GM12873 (cell line): ENCODE data around the gene PDE4D.

Experiments
- TF ChIP-seq, protein P1 (sequence below): IDR thresholded peaks from 2 replicates; pipeline ENCODE4 v1.5.1; 2012; ENCODE audit warnings: low read depth, mild to moderate bottlenecking, moderate library complexity, low read length, control low read depth; ENCODE audit not compliant: insufficient read depth; ENCODE audit errors: missing control alignments

PDE4D gene

DNA sequence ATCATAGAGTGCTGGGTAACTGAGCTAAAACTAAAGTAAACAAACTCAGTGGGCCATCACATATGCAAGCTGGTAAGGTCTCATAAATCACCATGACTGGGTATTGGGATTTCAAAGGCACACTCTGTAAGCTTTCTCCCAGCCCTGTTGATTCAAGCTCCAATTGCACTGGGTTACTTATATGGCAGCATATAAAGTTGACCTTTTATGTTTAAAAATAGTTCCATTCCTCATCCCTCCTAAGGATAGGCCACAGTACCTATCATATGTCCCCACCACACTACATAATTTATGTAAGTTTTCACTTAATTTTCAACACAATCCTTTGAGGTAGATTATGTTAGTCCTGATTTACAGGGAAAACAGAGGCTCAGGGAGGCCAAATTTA lies 872.2 kb downstream of the PDE4D start:
- TF ChIP-seq, protein P1, sequence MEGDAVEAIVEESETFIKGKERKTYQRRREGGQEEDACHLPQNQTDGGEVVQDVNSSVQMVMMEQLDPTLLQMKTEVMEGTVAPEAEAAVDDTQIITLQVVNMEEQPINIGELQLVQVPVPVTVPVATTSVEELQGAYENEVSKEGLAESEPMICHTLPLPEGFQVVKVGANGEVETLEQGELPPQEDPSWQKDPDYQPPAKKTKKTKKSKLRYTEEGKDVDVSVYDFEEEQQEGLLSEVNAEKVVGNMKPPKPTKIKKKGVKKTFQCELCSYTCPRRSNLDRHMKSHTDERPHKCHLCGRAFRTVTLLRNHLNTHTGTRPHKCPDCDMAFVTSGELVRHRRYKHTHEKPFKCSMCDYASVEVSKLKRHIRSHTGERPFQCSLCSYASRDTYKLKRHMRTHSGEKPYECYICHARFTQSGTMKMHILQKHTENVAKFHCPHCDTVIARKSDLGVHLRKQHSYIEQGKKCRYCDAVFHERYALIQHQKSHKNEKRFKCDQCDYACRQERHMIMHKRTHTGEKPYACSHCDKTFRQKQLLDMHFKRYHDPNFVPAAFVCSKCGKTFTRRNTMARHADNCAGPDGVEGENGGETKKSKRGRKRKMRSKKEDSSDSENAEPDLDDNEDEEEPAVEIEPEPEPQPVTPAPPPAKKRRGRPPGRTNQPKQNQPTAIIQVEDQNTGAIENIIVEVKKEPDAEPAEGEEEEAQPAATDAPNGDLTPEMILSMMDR, result no peak

DNA sequence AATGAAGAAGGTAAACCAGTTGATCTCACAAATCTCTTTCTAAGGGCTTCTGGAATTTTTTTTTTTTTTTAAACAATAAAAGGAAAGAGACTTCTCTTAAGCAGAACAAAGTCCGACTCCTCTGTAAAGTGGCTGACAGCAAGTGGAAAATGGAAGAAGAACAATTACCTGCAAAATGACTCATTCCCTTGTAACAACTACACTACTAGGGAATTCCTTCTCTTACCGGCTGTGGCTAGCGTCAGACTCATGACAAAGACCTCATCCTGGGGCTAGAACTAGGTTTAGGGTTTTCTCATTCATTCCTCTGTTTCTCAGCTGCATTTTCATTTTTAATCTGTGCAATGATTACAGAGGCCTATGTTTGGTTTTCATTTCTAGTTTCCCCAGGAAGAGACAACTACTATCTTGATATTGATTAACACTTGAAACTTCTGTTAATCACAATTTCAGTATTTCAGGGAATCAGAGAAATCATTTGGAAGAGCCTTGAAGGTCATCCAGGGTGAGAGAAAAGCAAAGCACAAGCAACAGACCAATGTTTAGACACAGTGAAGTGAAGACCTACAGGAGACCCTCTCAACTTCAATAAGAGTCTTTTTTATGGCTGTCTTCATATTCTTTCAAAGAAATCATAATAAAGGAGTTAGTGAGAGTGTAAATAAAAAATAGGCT lies 872.8 kb downstream of the PDE4D start:
- TF ChIP-seq, protein P1, result no peak

DNA sequence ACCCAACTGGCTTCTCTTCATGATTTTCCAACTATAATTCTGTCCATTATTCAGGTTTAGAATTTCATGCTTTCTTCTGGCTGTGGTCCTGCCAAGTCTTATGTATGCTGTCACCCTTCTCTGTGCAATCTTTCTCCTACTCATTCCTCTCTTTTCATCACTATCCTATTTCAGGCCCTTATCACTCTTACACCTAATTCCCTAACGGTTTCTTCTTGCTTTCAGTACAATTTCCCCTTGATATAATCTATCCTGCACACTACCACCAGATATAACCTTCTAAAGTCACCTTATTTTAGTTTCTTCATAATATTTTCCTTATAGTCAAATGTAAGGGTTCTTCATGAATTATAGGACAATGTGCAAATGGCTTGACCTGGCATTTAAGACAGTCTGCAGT lies 874.4 kb downstream of the PDE4D start:
- TF ChIP-seq, protein P1, result no peak

DNA sequence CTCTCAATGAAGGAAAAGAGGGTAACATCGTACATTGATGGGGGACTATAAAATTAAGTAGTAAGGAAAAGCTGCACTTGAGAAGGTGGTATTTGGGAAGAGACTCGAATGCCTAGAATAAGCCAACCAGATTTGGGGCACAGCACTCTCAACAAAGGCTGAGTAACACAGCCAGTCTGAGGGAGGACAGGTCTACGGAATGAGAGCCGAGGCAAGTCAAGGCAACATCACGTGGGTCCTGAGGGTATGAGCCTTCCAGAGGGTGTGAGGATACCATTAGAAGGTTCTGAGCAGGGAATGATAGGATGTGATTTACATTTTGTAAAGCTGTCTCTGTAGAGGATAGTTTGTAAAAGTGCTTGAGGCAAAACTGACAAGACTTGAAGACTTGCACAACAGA lies 876.6 kb downstream of the PDE4D start:
- TF ChIP-seq, protein P1, result no peak

DNA sequence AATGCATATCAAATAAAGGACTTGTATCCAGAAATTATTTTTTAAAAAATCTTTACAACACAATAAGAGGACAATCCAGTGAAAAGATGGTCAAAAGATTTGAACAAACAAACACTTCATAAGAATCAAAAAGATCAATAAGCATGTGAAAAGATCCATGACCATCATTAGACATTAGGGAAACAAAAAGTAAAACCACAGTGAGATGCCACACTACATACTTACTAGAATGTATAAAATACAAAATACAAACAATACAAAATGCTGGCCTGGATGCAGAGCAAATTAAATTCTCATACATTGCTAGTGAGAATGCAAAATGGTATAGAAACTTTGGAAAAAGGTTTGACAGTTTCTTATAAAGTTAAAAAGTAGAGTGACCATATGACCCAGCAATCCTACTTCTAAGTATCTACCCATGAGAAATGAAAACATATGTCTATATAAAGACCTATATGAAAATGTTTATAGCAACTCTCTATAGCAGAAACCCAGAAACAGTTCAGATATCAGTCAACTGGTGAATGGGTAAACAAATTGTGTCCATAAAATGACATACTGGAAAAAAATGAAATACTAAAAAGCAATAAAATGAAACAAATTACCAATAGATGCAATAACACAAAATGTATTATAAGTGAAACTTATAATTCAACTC lies 884.6 kb downstream of the PDE4D start:
- TF ChIP-seq, protein P1, result no peak

DNA sequence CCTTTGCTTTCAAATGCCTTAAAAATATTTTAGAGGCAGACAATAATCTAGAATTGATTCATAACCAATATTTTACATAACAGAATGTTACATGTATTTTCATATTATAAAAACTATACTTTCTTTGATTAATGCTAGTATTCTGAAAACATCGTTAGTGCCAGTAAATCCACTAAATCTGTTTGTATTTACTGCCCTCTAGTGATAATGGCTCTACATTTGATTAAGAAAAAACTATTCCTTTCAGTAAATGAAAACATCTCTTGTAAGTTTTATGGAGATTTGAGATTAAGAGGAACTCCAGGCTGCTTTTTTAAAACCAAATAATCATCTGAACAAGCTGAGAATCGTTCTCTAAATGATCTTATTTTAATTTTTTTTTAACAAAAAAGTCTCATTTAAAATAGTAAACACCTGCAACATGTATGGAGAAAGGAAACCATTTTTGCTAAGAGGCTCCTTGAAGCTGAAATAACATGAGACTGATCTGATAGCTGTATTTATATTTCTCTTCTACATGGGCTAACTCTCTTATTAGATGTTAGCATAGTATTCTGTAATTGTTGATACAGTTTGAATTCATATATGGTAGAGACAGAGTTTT lies 886.0 kb downstream of the PDE4D start:
- TF ChIP-seq, protein P1, result peak; percentile 10

DNA sequence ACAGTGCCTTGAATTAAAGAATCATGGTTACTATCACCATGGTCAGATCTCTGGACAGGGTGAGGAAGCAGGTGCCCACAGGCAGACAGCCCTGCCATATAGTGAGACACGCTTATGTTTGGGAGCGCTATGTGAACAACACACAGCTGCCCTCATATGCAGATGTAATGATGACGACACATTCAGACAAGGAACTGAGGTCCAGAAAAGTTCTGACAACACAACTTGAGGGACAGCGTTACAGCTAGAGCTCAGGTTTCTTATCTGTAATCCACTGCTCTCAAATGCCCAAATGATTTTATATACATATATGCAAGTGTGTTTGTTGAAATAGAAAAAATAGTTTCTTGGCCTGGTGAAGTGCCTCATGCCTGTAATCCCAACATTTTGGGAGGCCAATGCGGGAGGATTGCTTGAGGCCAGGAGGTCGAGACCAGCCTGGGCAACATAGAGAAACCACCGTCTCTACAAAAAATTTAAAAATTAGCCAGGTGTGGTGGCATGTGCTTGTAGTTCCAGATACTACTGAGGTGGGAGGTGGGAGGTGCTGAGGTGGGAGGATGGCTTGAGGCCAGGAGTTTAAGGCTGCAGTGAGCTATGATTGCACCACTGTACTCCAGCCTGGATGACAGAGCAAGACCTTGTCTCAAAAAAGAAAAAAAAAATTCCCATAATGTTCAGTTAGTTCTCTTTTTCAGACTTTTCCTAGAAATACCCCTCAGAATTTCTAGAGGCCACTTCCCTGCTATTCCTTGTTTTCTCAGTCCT lies 887.4 kb downstream of the PDE4D start:
- TF ChIP-seq, protein P1, result no peak
